GM18909 (cell line): ENCODE measurements around the gene STK35.

Experiments used
- ATAC-seq: cut with Tn5 transposase; IDR thresholded peaks from one replicate; pipeline ENCODE4 v1.9.1; 2021; ENCODE audit warnings: mild to moderate bottlenecking; ENCODE audit not compliant: unreplicated experiment, poor library complexity

STK35 gene

GRCh38 chr20:2103461-2104153 is 2.0 kb downstream of the STK35 start:
- ATAC-seq, result no peak

DNA sequence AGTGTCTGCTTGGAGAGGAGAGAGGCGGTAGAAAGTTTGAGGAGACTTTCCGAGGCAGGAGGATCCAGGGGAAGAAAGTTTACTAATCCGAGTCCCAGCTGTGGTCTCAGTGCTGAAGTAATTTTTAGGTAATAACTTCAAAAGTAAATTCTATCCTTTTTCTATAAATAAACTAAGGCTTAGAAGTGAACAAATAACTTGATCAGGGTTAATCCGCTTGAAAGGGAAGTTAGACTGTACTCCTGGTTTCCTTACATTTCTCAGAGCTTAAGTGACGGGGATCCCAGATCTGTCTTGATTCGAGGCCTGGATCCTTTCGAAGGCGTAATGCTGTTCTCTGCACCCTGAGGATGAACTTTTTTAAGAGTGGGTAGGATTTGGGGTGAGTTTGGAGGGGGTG is 2.6 kb downstream of the STK35 start:
- no peak for ATAC-seq

DNA sequence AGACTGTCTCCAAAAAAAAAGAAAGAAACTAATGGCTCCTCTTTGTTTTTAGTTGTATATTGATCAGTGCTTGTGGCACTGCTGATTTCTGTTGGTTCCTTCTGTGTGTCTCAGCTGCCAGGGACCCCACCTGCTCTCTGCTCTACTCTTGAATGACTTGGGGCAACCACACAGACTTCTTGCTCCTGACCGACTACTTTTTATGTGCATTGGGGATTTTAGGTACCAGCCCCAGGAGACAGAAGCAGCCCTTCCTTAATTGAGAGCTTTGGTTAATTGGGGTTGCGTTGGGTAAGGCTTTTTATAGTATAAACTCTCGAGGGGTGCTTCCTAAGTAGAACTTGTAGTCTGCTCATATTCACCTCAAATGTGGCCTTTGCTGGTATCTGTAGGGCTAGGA is 6.9 kb downstream of the STK35 start:
- ATAC-seq, result no peak

GRCh38 chr20:2108987-2109386 is 7.4 kb downstream of the STK35 start:
- ATAC-seq, result no peak

- no peak for ATAC-seq
Observed at GRCh38 chr20:2109425-2110210, 8.0 kb downstream of the STK35 start.

DNA sequence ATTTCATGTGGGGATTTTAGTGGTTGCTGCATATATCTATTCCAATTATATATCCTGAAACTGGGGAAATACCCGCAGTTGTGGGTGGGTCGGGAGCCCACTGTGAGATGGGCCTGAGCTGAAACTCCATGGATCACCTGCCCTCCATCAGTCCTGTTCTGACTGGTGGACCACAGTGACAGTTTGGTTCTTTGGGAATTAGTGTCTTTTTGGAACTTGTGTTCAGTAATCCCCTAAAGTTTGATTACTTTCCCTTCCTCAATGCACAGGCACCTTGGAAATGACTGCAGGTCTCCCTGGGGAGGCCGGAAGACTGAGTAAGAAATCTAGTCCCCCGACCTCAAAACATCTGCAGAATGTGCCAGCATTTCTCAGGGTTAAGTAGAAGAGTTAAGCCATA is 11.3 kb downstream of the STK35 start:
- ATAC-seq, result no peak

DNA sequence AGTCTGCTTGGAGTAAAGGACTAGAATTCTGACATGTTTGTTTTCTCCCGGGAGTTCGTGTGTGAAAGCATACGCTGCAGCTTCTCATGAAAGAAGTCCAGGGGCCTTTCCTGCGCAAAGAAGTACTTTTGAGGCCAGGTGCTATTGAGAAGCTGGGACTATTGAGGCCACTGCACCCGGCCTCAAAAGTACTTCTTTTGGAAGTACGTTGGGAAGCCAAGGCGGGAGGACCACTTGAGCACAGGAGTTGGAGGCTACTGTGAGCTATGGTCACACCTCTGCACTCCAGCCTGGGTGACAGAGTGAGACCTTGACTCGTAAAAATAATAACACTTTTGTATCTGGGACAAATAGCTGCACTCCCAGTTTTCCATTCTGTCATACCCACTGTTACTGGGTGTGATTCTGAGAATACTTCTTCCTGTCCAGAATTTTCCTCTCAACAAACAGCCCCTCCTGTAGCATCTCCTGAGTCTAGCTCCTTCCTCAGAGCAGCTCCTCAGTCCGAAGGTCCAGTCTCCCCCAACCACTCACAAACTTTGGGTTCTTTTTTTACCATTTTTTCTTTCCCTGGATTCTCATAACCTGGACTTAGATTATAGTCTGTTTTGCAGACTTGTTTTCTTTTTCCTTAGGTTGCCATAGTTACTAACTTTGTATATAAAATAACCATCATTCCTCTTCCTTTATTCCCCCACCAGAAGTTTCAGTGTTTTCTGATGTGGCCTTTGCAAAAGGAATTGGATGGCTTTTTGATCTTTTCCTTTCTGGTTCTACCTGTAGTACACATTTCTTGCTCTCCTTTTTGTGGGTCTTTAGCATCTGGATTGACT is 12.7 kb downstream of the STK35 start:
- no peak for ATAC-seq

GRCh38 chr20:2114990-2115681 is 13.5 kb downstream of the STK35 start:
- no peak for ATAC-seq

- ATAC-seq, result no peak
Observed at GRCh38 chr20:2116170-2116940, 14.7 kb downstream of the STK35 start.

GRCh38 chr20:2118783-2119182 is 17.2 kb downstream of the STK35 start:
- no peak for ATAC-seq

GRCh38 chr20:2122936-2123335 is 21.3 kb downstream of the STK35 start:
- ATAC-seq, result no peak

DNA sequence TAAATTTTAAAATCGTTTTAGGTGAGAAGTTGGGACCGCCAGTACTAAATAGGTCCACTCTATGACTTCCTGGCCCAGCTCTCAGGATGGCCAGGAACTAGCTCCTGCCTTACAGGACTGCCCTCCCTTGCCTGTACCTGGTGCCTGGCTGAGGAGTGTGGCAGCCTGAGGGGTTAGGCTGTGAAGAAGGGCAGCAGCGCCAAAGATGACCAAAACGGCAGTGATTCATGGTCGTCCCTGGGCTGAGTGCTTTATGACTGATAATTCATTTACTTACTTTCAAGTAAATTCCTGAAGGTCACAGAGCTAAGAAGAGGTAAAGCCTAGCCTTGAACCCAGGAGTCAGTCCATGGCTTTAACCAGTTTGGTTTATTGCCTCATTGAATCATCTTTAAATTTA is 22.1 kb downstream of the STK35 start:
- ATAC-seq, result no peak

GRCh38 chr20:2124564-2125213 is 23.1 kb downstream of the STK35 start:
- ATAC-seq, result no peak

GRCh38 chr20:2125474-2126112 is 24.0 kb downstream of the STK35 start:
- no peak for ATAC-seq

DNA sequence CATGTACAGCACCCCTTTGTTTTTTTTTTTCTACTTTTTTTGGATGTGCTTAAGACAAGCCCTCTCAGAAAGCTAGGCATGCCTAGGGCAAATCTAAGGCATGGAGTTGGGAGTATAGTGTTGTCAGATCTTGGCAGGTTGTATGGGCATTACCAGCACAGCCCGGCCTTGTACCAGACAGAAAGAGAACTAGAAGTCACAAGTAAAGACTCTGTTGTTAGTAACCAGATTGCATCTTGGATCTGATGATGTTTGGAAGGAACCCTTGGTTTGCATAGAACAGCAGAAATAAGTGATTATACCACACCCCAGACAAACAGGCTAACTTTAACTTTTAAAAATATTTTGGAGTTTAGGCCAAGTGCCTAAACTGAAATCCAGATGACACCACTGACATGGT is 25.6 kb downstream of the STK35 start:
- ATAC-seq, result no peak

- ATAC-seq, result no peak
Observed at GRCh38 chr20:2128542-2128941, 26.9 kb downstream of the STK35 start.

DNA sequence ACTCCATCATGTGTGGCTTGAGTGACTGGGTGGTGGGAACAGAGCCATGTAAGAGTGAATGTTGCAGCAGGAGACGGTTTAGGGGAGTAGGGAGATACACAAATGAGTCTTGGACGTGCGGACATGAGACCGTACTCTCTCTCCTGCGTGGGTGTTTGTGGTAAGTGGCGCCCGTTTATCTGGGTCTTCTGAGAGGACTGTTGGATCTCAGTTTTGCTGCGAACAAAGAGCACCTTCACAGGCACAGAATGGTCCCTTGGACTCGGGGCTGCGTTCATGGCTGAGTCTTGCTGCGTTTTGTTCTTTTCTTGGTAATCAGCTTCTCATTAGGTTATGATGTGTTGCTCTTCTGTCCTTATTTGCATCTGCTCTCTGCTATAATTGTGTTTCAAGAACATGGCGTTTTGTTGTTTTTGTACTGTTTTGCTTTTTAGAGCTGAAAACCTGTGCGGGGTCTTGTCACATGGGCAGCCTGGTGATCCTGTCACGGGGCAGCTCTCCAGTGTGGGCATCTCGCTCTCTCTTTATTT is 28.5 kb downstream of the STK35 start:
- ATAC-seq, result no peak

- no peak for ATAC-seq
Observed at GRCh38 chr20:2130683-2131082, 29.1 kb downstream of the STK35 start.

GRCh38 chr20:2131366-2131765 is 29.7 kb downstream of the STK35 start:
- ATAC-seq, result no peak
